Suprapubic skin (tissue), 4 donors: ENCODE results near the gene SH3BP5. TPM values are rescaled to one million over a fixed set of nuclear protein-coding genes. Genes with fewer than 3 reads are reported as not detected.

Source experiments
- DNase-seq, 2 donors: peaks; one replicate each; pipeline ENCODE4 v3.0.0-alpha.2; 2019; ENCODE audit warnings: low spot score in 2 of 2
- H3K27ac ChIP-seq: fragments of 200-600 bp; sonication (generic); one replicate; pipeline ENCODE4 v1.5.1; 2019
- H3K27me3 ChIP-seq: fragments of 200-600 bp; sonication (generic); one replicate; pipeline ENCODE4 v1.5.1; 2019
- H3K36me3 ChIP-seq: fragments of 200-600 bp; sonication (generic); one replicate; pipeline ENCODE4 v1.5.1; 2019
- H3K4me1 ChIP-seq: fragments of 200-600 bp; sonication (generic); one replicate; pipeline ENCODE4 v1.5.1; 2019
- H3K4me3 ChIP-seq: fragments of 200-600 bp; sonication (generic); one replicate; pipeline ENCODE4 v1.5.1; 2019; ENCODE audit warnings: mild to moderate bottlenecking
- H3K9me3 ChIP-seq: fragments of 200-600 bp; sonication (generic); one replicate; pipeline ENCODE4 v1.5.1; 2019
- EP300 ChIP-seq: sonication (generic); formaldehyde crosslinking; IDR thresholded peaks from one replicate; pipeline ENCODE4 v1.6.1; 2017; ENCODE audit warnings: antibody characterized with exemption
- POLR2A ChIP-seq, 2 donors: fragments of 450-650 bp; IDR thresholded peaks; one replicate each; pipeline ENCODE4 v1.6.1; 2017; ENCODE audit warnings: antibody characterized with exemption in 2 of 2, mild to moderate bottlenecking in 2 of 2, moderate library complexity in 2 of 2
- POLR2AphosphoS5 ChIP-seq, 3 donors: sonication (generic); formaldehyde crosslinking; IDR thresholded peaks; one replicate each; pipeline ENCODE4 v1.6.1; 2017; ENCODE audit warnings: antibody characterized with exemption in 3 of 3
- WGBS: methylation state at CpG from one replicate; pipeline ENCODE4 v1.1.5; 2018; 5-methylcytosine and 5-hydroxymethylcytosine counted together
- total RNA-seq, 4 donors: library from RNA; depleted of rRNA; stranded (reverse); fragments of >200 nt; gene quantifications; one replicate each; pipeline ENCODE4 v1.1.0, GENCODE V29; 2016
- TF ChIP-seq, protein P1 (sequence below), 2 donors: fragments of 200-600 bp in 1 of 2; fragments of 450-650 bp in 1 of 2; sonication (generic) in 1 of 2; IDR thresholded peaks; one replicate each; pipeline ENCODE4 v1.5.1; 2016 to 2019; ENCODE audit warnings: antibody characterized with exemption in 2 of 2, mild to moderate bottlenecking in 1 of 2, moderate library complexity in 1 of 2

The SH3BP5 gene
- total RNA-seq, 4 donors from 2014 or later: 11.2 to 27.0 (median 17.8) TPM

DNA sequence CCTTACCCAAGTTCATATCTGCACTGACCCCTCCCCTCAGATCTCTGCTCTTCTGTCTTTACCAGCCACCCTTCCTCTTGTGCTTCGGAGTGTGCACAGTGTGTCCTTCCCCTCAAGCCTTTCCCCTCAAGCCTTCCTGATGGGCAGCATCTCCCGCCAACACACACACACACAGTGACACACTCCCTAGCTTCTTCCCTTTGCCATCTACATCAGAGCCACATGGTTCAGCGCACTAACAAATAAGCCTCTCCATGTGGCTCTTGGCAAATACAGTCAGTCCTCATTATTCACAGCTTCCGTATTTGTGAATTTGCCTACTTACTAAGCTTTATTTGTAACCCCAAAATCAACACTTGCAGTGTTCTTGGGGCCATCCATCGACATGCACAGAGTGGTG, 37.5 kb downstream of the SH3BP5 start:
- peaks cover 53% of the 10 kb centered on the region for H3K4me1 ChIP-seq
- H3K27ac ChIP-seq: peak overlapping the region; percentile 73
- no peak for TF ChIP-seq POLR2A (IDR thresholded peaks at IDR 0.05)
- no peak for TF ChIP-seq POLR2AphosphoS5 (IDR thresholded peaks at IDR 0.05)
- TF ChIP-seq, protein P1, sequence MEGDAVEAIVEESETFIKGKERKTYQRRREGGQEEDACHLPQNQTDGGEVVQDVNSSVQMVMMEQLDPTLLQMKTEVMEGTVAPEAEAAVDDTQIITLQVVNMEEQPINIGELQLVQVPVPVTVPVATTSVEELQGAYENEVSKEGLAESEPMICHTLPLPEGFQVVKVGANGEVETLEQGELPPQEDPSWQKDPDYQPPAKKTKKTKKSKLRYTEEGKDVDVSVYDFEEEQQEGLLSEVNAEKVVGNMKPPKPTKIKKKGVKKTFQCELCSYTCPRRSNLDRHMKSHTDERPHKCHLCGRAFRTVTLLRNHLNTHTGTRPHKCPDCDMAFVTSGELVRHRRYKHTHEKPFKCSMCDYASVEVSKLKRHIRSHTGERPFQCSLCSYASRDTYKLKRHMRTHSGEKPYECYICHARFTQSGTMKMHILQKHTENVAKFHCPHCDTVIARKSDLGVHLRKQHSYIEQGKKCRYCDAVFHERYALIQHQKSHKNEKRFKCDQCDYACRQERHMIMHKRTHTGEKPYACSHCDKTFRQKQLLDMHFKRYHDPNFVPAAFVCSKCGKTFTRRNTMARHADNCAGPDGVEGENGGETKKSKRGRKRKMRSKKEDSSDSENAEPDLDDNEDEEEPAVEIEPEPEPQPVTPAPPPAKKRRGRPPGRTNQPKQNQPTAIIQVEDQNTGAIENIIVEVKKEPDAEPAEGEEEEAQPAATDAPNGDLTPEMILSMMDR (IDR thresholded peaks at IDR 0.05): no peak
- no peak for TF ChIP-seq EP300
- H3K4me3 ChIP-seq: no peak overlapping the region
- 76% methylated on average over 5 of the region's 5 CpGs for WGBS
- no peaks in the 10 kb centered on the region for H3K27me3 ChIP-seq
- no peaks in the 10 kb centered on the region for H3K9me3 ChIP-seq
- DNase-seq: no peak
- no peaks in the 10 kb centered on the region for H3K36me3 ChIP-seq

DNA sequence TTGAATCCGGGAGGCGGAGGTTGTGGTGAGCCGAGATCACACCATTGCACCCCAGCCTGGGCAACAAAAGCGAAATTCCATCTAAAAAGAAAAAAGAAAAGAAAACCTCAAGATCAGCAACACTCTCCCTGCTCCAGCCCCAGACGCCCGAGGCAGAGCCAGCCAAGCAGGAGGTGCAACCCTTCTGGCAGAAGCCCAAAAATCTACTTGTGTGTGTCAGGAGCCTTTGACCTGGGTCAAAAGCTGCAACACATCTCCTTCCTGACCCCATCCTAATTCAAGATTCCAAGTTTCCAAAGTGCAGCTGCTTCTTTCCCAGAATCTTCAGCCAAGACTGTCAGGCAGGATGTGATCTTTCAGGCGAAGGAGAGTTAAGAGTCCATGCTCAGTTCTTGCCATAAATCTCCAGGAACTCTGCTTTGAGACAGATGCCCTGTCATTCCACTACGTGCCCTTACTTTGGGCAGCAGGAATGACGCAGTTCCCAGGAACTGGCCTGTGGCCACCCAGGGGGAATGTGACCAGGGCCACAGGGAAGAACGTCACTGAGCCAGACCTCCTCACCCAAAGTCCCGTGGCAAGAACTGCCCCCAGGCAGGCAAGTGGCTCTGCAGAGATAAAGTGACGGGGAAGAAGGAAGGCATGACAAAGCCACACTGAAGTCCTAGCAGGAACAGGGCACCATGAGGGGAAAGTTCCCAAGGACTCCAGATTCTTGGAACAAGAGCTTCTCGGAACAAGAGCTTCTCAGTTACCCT, 39.4 kb downstream of the SH3BP5 start:
- DNase-seq: no peak
- 44% methylated on average over 13 of the region's 13 CpGs for whole genome bisulfite sequencing
- Histone ChIP-seq H3K4me1 (peaks cover 46% of the 10 kb centered on the region), H3K4me3 (no peak overlapping the region), H3K27me3 (no peaks in the 10 kb centered on the region), H3K36me3 (no peaks in the 10 kb centered on the region), H3K9me3 (no peaks in the 10 kb centered on the region), H3K27ac (peak overlapping the region; percentile 49)
- no peak for TF ChIP-seq EP300
- TF ChIP-seq, protein P1 (IDR thresholded peaks at IDR 0.05): no peak
- no peak for TF ChIP-seq POLR2AphosphoS5 (IDR thresholded peaks at IDR 0.05)
- no peak for TF ChIP-seq POLR2A (IDR thresholded peaks at IDR 0.05)

DNA sequence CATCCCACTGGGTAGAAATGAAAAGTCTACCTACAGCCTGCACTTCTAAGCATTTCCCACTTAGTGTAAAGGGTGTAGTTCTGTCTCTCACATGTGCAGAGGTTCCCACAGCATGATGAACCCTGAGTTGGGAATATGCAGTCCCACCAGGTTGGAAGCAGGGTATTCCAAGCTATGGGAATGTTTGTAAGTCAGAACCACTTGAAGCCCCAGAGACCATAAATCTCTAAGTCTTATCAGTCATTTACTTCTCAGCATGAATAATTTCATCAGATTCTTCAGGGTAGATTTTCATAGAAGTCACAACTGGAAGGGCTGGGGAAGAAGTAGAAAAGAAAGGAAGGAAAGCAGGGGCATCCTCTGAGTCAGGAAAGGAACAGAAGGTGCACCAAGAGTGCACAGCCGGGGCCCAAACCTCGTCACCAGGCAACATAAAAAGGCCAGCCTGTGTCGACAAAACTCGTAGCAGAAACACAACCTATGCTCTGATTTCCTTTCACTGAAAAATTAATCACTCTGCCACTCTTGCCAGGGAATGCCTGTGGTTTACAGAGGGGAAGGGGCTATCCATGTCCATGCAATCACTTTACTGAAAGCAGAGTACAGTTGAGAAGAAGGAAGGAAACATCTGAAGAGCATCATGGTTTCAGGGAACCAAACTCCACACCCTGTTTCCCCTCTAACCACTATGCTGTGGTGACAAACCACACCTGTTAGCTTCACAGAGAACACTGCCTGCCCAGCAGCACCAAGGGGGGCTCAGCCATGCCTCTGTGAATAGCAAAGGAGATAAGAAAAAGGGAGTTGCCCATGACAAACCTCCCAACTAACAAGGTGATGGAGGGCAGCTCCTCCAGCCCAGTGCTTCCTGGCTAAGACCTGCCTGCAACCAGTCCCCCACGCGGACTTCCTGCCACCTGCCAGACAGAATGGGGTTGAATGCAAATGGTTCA, 40.5 kb downstream of the SH3BP5 start:
- DNase-seq: no peak
- no peak overlapping the region for H3K4me3 ChIP-seq
- peaks cover 57% of the 10 kb centered on the region for H3K4me1 ChIP-seq
- peak overlapping the region; percentile 49 for H3K27ac ChIP-seq
- H3K9me3 ChIP-seq: no peaks in the 10 kb centered on the region
- no peak for TF ChIP-seq POLR2AphosphoS5 (IDR thresholded peaks at IDR 0.05)
- no peak for TF ChIP-seq POLR2A (IDR thresholded peaks at IDR 0.05)
- TF ChIP-seq, protein P1 (IDR thresholded peaks at IDR 0.05): no peak
- no peak for TF ChIP-seq EP300
- H3K36me3 ChIP-seq: no peaks in the 10 kb centered on the region
- WGBS: 68% methylated on average over 6 of the region's 6 CpGs
- no peaks in the 10 kb centered on the region for H3K27me3 ChIP-seq

DNA sequence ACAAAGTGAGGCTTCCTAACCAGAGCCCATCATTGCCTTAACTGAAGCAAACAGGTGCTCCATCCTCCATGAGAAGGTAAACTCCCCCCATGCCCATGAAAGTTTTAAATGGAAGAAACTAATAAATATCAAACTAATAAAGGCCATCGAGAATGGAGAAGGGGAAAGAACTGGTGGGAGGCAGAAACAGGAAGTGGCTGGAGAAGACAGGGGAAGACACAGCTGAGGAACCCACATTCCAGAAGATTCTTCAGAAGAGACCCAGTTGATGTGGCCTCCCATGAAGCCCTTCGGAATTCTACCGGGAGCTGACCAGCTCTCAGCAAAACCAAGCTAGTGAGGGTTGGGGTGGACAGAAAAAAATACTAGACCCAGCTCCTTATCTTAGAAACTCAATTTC, 41.6 kb downstream of the SH3BP5 start:
- H3K36me3 ChIP-seq: no peaks in the 10 kb centered on the region
- H3K4me3 ChIP-seq: no peak overlapping the region
- H3K27ac ChIP-seq: peak overlapping the region; percentile 29
- 73% methylated on average over 3 of the region's 3 CpGs for WGBS
- no peaks in the 10 kb centered on the region for H3K27me3 ChIP-seq
- H3K9me3 ChIP-seq: no peaks in the 10 kb centered on the region
- TF ChIP-seq POLR2A (IDR thresholded peaks at IDR 0.05): no peak
- TF ChIP-seq, protein P1 (IDR thresholded peaks at IDR 0.05): no peak
- TF ChIP-seq EP300: no peak
- no peak for TF ChIP-seq POLR2AphosphoS5 (IDR thresholded peaks at IDR 0.05)
- no peak for DNase-seq
- H3K4me1 ChIP-seq: peaks cover 52% of the 10 kb centered on the region

DNA sequence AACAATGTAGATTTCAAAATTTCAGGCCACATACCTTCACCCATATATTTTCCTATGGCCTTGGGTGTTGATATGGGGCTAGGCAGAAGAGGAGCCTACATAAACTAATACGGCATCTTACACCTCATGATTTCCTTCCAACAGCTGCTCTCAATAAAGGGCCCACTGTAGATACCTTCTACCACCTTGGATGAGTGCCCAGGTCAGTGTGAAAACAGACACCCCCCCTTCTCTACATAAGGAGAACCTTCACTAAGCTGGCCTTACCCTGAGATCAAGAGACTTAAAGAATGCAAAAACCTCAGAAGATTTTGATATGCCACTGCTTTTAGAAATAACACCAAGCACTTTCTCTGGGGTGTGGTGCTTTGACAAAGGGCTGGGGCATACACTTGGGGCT, 42.7 kb downstream of the SH3BP5 start:
- Histone ChIP-seq H3K27me3 (no peaks in the 10 kb centered on the region), H3K4me1 (peaks cover 51% of the 10 kb centered on the region), H3K9me3 (no peaks in the 10 kb centered on the region), H3K36me3 (no peaks in the 10 kb centered on the region), H3K27ac (no peak overlapping the region), H3K4me3 (no peak overlapping the region)
- WGBS: 88% methylated on average over 1 of the region's 1 CpG
- TF ChIP-seq, protein P1 (IDR thresholded peaks at IDR 0.05): no peak
- TF ChIP-seq EP300: no peak
- no peak for TF ChIP-seq POLR2AphosphoS5 (IDR thresholded peaks at IDR 0.05)
- TF ChIP-seq POLR2A (IDR thresholded peaks at IDR 0.05): no peak
- no peak for DNase-seq
